ENCODE measurements around the gene AMMECR1L.

The AMMECR1L gene

GRCh38 chr2:127927384-127927783 is 41.6 kb upstream of the AMMECR1L start:
- WGBS, 2 donors (ENCODE audit: extremely low coverage in 2 of 2, insufficient read length in 2 of 2, insufficient replicate concordance in 1 of 2) = no CpG with 5 or more reads among the region's 3 CpGs
- no peak overlapping the region for H3K9ac ChIP-seq (ENCODE audit: low read depth, low read length, poor library complexity)
- no peak overlapping the region for H2BK5ac ChIP-seq (ENCODE audit: low read length)
- H2AFZ ChIP-seq (ENCODE audit: low read length) = peak overlapping the region; percentile 79
- H3K27me3 ChIP-seq (ENCODE audit: control insufficient read depth in 3 of 3, insufficient read depth in 3 of 3, low read depth in 1 of 3, low read length in 3 of 3) = no peaks in the 10 kb centered on the region
- DNase-seq (ENCODE audit: low spot score) = no peak
- H3K4me2 ChIP-seq (ENCODE audit: insufficient read depth, low read length, poor library complexity, severe bottlenecking) = no peak overlapping the region
- no peak overlapping the region for H2BK120ac ChIP-seq (ENCODE audit: low read depth, low read length)
- no peak overlapping the region for H3K14ac ChIP-seq (ENCODE audit: low read length)
- no peaks in the 10 kb centered on the region for H3K36me3 ChIP-seq (replicated peaks in 1 of 2; ENCODE audit: control insufficient read depth in 2 of 2, insufficient read depth in 2 of 2, low read length in 2 of 2)
- no peak overlapping the region for H3K18ac ChIP-seq (ENCODE audit: low read length)
- no peaks in the 10 kb centered on the region for H3K79me1 ChIP-seq (ENCODE audit: low read depth, low read length)
- peaks cover 0 to 3% of the 10 kb centered on the region in 2 donors for H3K9me3 ChIP-seq (replicated peaks in 1 of 2; ENCODE audit: control insufficient read depth in 2 of 2, insufficient read depth in 1 of 2, low read depth in 1 of 2, low read length in 2 of 2)
- no peak overlapping the region for H2AK5ac ChIP-seq (ENCODE audit: low read depth, low read length)
- H3K23ac ChIP-seq (ENCODE audit: low read depth, low read length, poor library complexity) = no peak overlapping the region
- no peak overlapping the region for H2BK12ac ChIP-seq (ENCODE audit: low read length)
- H3K4ac ChIP-seq (ENCODE audit: low read length) = no peak overlapping the region
- H4K8ac ChIP-seq (ENCODE audit: low read depth, low read length) = no peak overlapping the region
- no peak overlapping the region for H3K27ac ChIP-seq (replicated peaks; ENCODE audit: low read length)
- no peak overlapping the region for H3K4me3 ChIP-seq (ENCODE audit: low read length in 2 of 2)
- no peak overlapping the region for H4K91ac ChIP-seq (ENCODE audit: low read depth, low read length, poor library complexity)
- H3K4me1 ChIP-seq (ENCODE audit: control insufficient read depth in 2 of 2, insufficient read depth in 1 of 2, low read depth in 1 of 2, low read length in 2 of 2) = no peaks in the 10 kb centered on the region
- H2BK15ac ChIP-seq (ENCODE audit: low read length) = no peak overlapping the region

- H3K9me3 ChIP-seq (replicated peaks in 1 of 2; ENCODE audit: control insufficient read depth in 2 of 2, insufficient read depth in 1 of 2, low read depth in 1 of 2, low read length in 2 of 2) = no peaks in the 10 kb centered on the region
- H4K91ac ChIP-seq (ENCODE audit: low read depth, low read length, poor library complexity) = no peak overlapping the region
- no peak overlapping the region for H2AFZ ChIP-seq (ENCODE audit: low read length)
- no peak overlapping the region for H3K14ac ChIP-seq (ENCODE audit: low read length)
- no peak overlapping the region for H3K18ac ChIP-seq (ENCODE audit: low read length)
- no peak overlapping the region for H2BK5ac ChIP-seq (ENCODE audit: low read length)
- no peaks in the 10 kb centered on the region for H3K4me1 ChIP-seq (ENCODE audit: control insufficient read depth in 2 of 2, insufficient read depth in 1 of 2, low read depth in 1 of 2, low read length in 2 of 2)
- no peak overlapping the region for H3K23ac ChIP-seq (ENCODE audit: low read depth, low read length, poor library complexity)
- no peak overlapping the region for H4K8ac ChIP-seq (ENCODE audit: low read depth, low read length)
- no peak overlapping the region for H3K4me3 ChIP-seq (ENCODE audit: low read length in 2 of 2)
- no peaks in the 10 kb centered on the region for H3K27me3 ChIP-seq (ENCODE audit: control insufficient read depth in 3 of 3, insufficient read depth in 3 of 3, low read depth in 1 of 3, low read length in 3 of 3)
- no CpG with 5 or more reads among the region's 4 CpGs for WGBS, 2 donors (ENCODE audit: extremely low coverage in 2 of 2, insufficient read length in 2 of 2, insufficient replicate concordance in 1 of 2)
- H3K79me1 ChIP-seq (ENCODE audit: low read depth, low read length) = no peaks in the 10 kb centered on the region
- H2BK12ac ChIP-seq (ENCODE audit: low read length) = no peak overlapping the region
- no peak overlapping the region for H3K4ac ChIP-seq (ENCODE audit: low read length)
- no peak overlapping the region for H2AK5ac ChIP-seq (ENCODE audit: low read depth, low read length)
- H3K27ac ChIP-seq (replicated peaks; ENCODE audit: low read length) = no peak overlapping the region
- DNase-seq (ENCODE audit: low spot score) = no peak
- H3K9ac ChIP-seq (ENCODE audit: low read depth, low read length, poor library complexity) = no peak overlapping the region
- H3K4me2 ChIP-seq (ENCODE audit: insufficient read depth, low read length, poor library complexity, severe bottlenecking) = no peak overlapping the region
- H2BK120ac ChIP-seq (ENCODE audit: low read depth, low read length) = no peak overlapping the region
- H2BK15ac ChIP-seq (ENCODE audit: low read length) = no peak overlapping the region
- H3K36me3 ChIP-seq (replicated peaks in 1 of 2; ENCODE audit: control insufficient read depth in 2 of 2, insufficient read depth in 2 of 2, low read length in 2 of 2) = no peaks in the 10 kb centered on the region
These were observed 32.2 kb upstream of the AMMECR1L start for GRCh38 chr2:127917916-127918315.

GRCh38 chr2:127913808-127914457 is 28.2 kb upstream of the AMMECR1L start:
- H3K4me1 ChIP-seq (ENCODE audit: control insufficient read depth in 2 of 2, insufficient read depth in 1 of 2, low read depth in 1 of 2, low read length in 2 of 2) = no peaks in the 10 kb centered on the region
- WGBS, 2 donors (ENCODE audit: extremely low coverage in 2 of 2, insufficient read length in 2 of 2, insufficient replicate concordance in 1 of 2) = no CpG with 5 or more reads among the region's 8 CpGs
- H4K91ac ChIP-seq (ENCODE audit: low read depth, low read length, poor library complexity) = no peak overlapping the region
- H3K23ac ChIP-seq (ENCODE audit: low read depth, low read length, poor library complexity) = no peak overlapping the region
- H4K8ac ChIP-seq (ENCODE audit: low read depth, low read length) = no peak overlapping the region
- no peak overlapping the region for H2BK15ac ChIP-seq (ENCODE audit: low read length)
- no peak overlapping the region for H3K18ac ChIP-seq (ENCODE audit: low read length)
- peaks cover 0 to 2% of the 10 kb centered on the region in 2 donors for H3K9me3 ChIP-seq (replicated peaks in 1 of 2; ENCODE audit: control insufficient read depth in 2 of 2, insufficient read depth in 1 of 2, low read depth in 1 of 2, low read length in 2 of 2)
- no peak overlapping the region for H2BK5ac ChIP-seq (ENCODE audit: low read length)
- H3K4ac ChIP-seq (ENCODE audit: low read length) = no peak overlapping the region
- no peaks in the 10 kb centered on the region for H3K27me3 ChIP-seq (ENCODE audit: control insufficient read depth in 3 of 3, insufficient read depth in 3 of 3, low read depth in 1 of 3, low read length in 3 of 3)
- no peak overlapping the region for H3K14ac ChIP-seq (ENCODE audit: low read length)
- H3K4me2 ChIP-seq (ENCODE audit: insufficient read depth, low read length, poor library complexity, severe bottlenecking) = no peak overlapping the region
- H3K4me3 ChIP-seq (ENCODE audit: low read length in 2 of 2) = no peak overlapping the region
- DNase-seq (ENCODE audit: low spot score) = no peak
- no peak overlapping the region for H3K27ac ChIP-seq (replicated peaks; ENCODE audit: low read length)
- H3K79me1 ChIP-seq (ENCODE audit: low read depth, low read length) = no peaks in the 10 kb centered on the region
- H2AFZ ChIP-seq (ENCODE audit: low read length) = no peak overlapping the region
- H2BK120ac ChIP-seq (ENCODE audit: low read depth, low read length) = no peak overlapping the region
- H2BK12ac ChIP-seq (ENCODE audit: low read length) = no peak overlapping the region
- H3K9ac ChIP-seq (ENCODE audit: low read depth, low read length, poor library complexity) = no peak overlapping the region
- H2AK5ac ChIP-seq (ENCODE audit: low read depth, low read length) = no peak overlapping the region
- no peaks in the 10 kb centered on the region for H3K36me3 ChIP-seq (replicated peaks in 1 of 2; ENCODE audit: control insufficient read depth in 2 of 2, insufficient read depth in 2 of 2, low read length in 2 of 2)

GRCh38 chr2:127911737-127912136 is 26.0 kb upstream of the AMMECR1L start:
- Histone ChIP-seq H2BK5ac (ENCODE audit: low read length) (no peak overlapping the region), H3K4me1 (ENCODE audit: control insufficient read depth in 2 of 2, insufficient read depth in 1 of 2, low read depth in 1 of 2, low read length in 2 of 2) (no peaks in the 10 kb centered on the region), H2BK12ac (ENCODE audit: low read length) (no peak overlapping the region), H4K91ac (ENCODE audit: low read depth, low read length, poor library complexity) (no peak overlapping the region), H3K9me3 (replicated peaks in 1 of 2; ENCODE audit: control insufficient read depth in 2 of 2, insufficient read depth in 1 of 2, low read depth in 1 of 2, low read length in 2 of 2) (peaks cover 0 to 2% of the 10 kb centered on the region in 2 donors), H2AK5ac (ENCODE audit: low read depth, low read length) (no peak overlapping the region), H3K4me3 (ENCODE audit: low read length in 2 of 2) (no peak overlapping the region), H3K9ac (ENCODE audit: low read depth, low read length, poor library complexity) (no peak overlapping the region), H3K27me3 (ENCODE audit: control insufficient read depth in 3 of 3, insufficient read depth in 3 of 3, low read depth in 1 of 3, low read length in 3 of 3) (no peaks in the 10 kb centered on the region), H3K4me2 (ENCODE audit: insufficient read depth, low read length, poor library complexity, severe bottlenecking) (no peak overlapping the region), H3K4ac (ENCODE audit: low read length) (no peak overlapping the region), H3K27ac (replicated peaks; ENCODE audit: low read length) (no peak overlapping the region), H3K36me3 (replicated peaks in 1 of 2; ENCODE audit: control insufficient read depth in 2 of 2, insufficient read depth in 2 of 2, low read length in 2 of 2) (no peaks in the 10 kb centered on the region), H2BK120ac (ENCODE audit: low read depth, low read length) (no peak overlapping the region), H3K23ac (ENCODE audit: low read depth, low read length, poor library complexity) (no peak overlapping the region), H2BK15ac (ENCODE audit: low read length) (no peak overlapping the region), H3K14ac (ENCODE audit: low read length) (no peak overlapping the region), H3K79me1 (ENCODE audit: low read depth, low read length) (no peaks in the 10 kb centered on the region), H4K8ac (ENCODE audit: low read depth, low read length) (no peak overlapping the region), H2AFZ (ENCODE audit: low read length) (no peak overlapping the region), H3K18ac (ENCODE audit: low read length) (no peak overlapping the region)
- no peak for DNase-seq (ENCODE audit: low spot score)
- no CpG with 5 or more reads among the region's 2 CpGs for WGBS, 2 donors (ENCODE audit: extremely low coverage in 2 of 2, insufficient read length in 2 of 2, insufficient replicate concordance in 1 of 2)
